Endometrial microvascular endothelial cells (primary cell): ENCODE measurements around the gene BAK1. TPM values are rescaled to one million over a fixed set of nuclear protein-coding genes. Genes with fewer than 3 reads are reported as not detected.
"Not testable (repeated sequence)": the region's sequence is repeated elsewhere in the genome, so short reads cannot be mapped to it uniquely, and the experiment has no call there.

Experiments used
- in situ Hi-C: cut with HindIII; loops from 2 replicates; pipeline ENCODE4 v1.10.0; 2017; ENCODE audit warnings: low sequenced_read_pairs, low pct_unique_long_range_greater_than_20kb; ENCODE audit errors: inconsistent ontology term
- total RNA-seq: library from RNA; depleted of rRNA; stranded (reverse); fragments of >200 nt; gene quantifications from one replicate; pipeline ENCODE4 v1.2.3, GENCODE V29; 2015; ENCODE audit errors: inconsistent ontology term

Gene BAK1
- total RNA-seq, 1 donor from 2014 or later, result 13.7 TPM

GRCh38 chr6:33530617-33531016 is 49.5 kb downstream of the BAK1 start:
- in situ Hi-C loops, result not testable (repeated sequence)

Other genes starting within 250 kb of the BAK1 start
- 55.4 TPM for gene KIFC1, start 188.5 kb downstream of the BAK1 start, total RNA-seq
- 20.3 TPM for gene PHF1, start 169.3 kb downstream of the BAK1 start, total RNA-seq
- 117 TPM for gene CUTA, start 162.2 kb downstream of the BAK1 start, total RNA-seq
- 1.7 TPM for gene SYNGAP1, start 160.2 kb downstream of the BAK1 start, total RNA-seq
- gene ZBTB9, start 125.7 kb downstream of the BAK1 start, total RNA-seq, result 8.1 TPM
- 56.0 TPM for gene ITPR3, start 41.0 kb upstream of the BAK1 start, total RNA-seq
- 59.1 TPM for gene UQCC2, start 131.4 kb upstream of the BAK1 start, total RNA-seq
- gene IP6K3, start 166.6 kb upstream of the BAK1 start, total RNA-seq, result not detected
- 33.9 TPM for gene LEMD2, start 208.9 kb upstream of the BAK1 start, total RNA-seq
- not detected for gene MLN, start 223.7 kb upstream of the BAK1 start, total RNA-seq